ENCODE results near the gene SYK.

- TF ChIP-seq POLR2AphosphoS5 (IDR thresholded peaks at IDR 0.05), result no peak
- TF ChIP-seq CTCF (IDR thresholded peaks at IDR 0.05), result no peak
- no peak for TF ChIP-seq EP300 (IDR thresholded peaks at IDR 0.05)
These were observed 58.8 kb downstream of the SYK start for GRCh38 chr9:90860382-90860781.
